ENCODE measurements around the gene CSN2. TPM values are rescaled to one million over a fixed set of nuclear protein-coding genes. Genes with fewer than 3 reads are reported as not detected.

CSN2 gene
- total and polyA plus RNA-seq, 2 donors (not counting 3 experiments of a cell fraction or from before 2014, with no cell fraction given) = not detected

GRCh38 chr4:70008771-70009170 lies 43.2 kb upstream of the CSN2 start:
- DNase-seq (ENCODE audit: low read depth, low spot score) (no peak), FAIRE-seq (no peak)
- TF ChIP-seq EZH2 (IDR thresholded peaks at IDR 0.05; ENCODE audit: borderline replicate concordance, low read depth, low read length, severe bottlenecking) (no peak), POLR2AphosphoS5 (IDR thresholded peaks at IDR 0.05; ENCODE audit: insufficient read depth, low read depth, low read length) (no peak), MYC (IDR thresholded peaks at IDR 0.05; ENCODE audit: low read depth, low read length) (no peak), FOS (IDR thresholded peaks at IDR 0.05; ENCODE audit: borderline replicate concordance, insufficient read depth, low read length) (no peak), CTCF (IDR thresholded peaks at IDR 0.05; ENCODE audit: extremely low read depth in 1 of 2, insufficient read depth in 1 of 2, low read depth in 1 of 2, low read length in 2 of 2) (no peak), POLR2A (IDR thresholded peaks at IDR 0.05; ENCODE audit: low read depth, low read length) (no peak)
- intact Hi-C loops (cut with micrococcal nuclease) (no loop called here), dilution Hi-C loops (cut with MboI; ENCODE audit: extremely low pct_ligation_motif_present, low sequenced_read_pairs) (no loop called here)
- Histone ChIP-seq H3K4me1 (ENCODE audit: control insufficient read depth, extremely low read depth, insufficient read depth, low read length) (no peaks in the 10 kb centered on the region), H3K27ac (ENCODE audit: insufficient read depth, low read depth, low read length) (no peak overlapping the region), H3K27me3 (ENCODE audit: control insufficient read depth in 2 of 2, insufficient read depth in 2 of 2, low read length in 2 of 2) (no peaks in the 10 kb centered on the region), H3K9me3 (replicated peaks; ENCODE audit: control insufficient read depth, insufficient read depth, low read length) (no peaks in the 10 kb centered on the region), H2AFZ (ENCODE audit: low read depth, low read length) (no peak overlapping the region), H3K79me2 (ENCODE audit: control insufficient read depth, insufficient read depth, low read length) (no peaks in the 10 kb centered on the region), H3K9ac (replicated peaks; ENCODE audit: extremely low read depth, insufficient read depth, low read length) (no peak overlapping the region), H3K36me3 (ENCODE audit: control insufficient read depth in 2 of 2, extremely low read depth in 1 of 2, insufficient read depth in 2 of 2, low read length in 2 of 2) (no peaks in the 10 kb centered on the region), H3K4me3 (replicated peaks in 1 of 3; ENCODE audit: insufficient read depth in 1 of 3, low read depth in 1 of 3, low read length in 3 of 3) (no peak overlapping the region), H3K9me1 (replicated peaks; ENCODE audit: control insufficient read depth, extremely low read depth, insufficient read depth, low read length) (no peaks in the 10 kb centered on the region), H4K20me1 (replicated peaks; ENCODE audit: control insufficient read depth, extremely low read depth, insufficient read depth, low read length) (no peaks in the 10 kb centered on the region), H3K4me2 (ENCODE audit: insufficient read depth, low read length) (no peak overlapping the region)
- BruUV-seq (replicated peaks) = no TSS peak
- ChIA-PET POLR2A (no interaction called here), CTCF (interaction anchor here (0.6 kb wide), 1 partner anchor 339 kb away, joined by 3 read pairs; no protein-coding TSS in a partner anchor)

- dilution Hi-C loops (cut with MboI; ENCODE audit: extremely low pct_ligation_motif_present, low sequenced_read_pairs) = no loop called here
- intact Hi-C loops (cut with micrococcal nuclease) = no loop called here
- ChIA-PET POLR2A (no interaction called here), CTCF (no interaction called here)
- no peaks in the 10 kb centered on the region for H4K20me1 ChIP-seq (replicated peaks; ENCODE audit: control insufficient read depth, extremely low read depth, insufficient read depth, low read length)
- H3K9ac ChIP-seq (replicated peaks; ENCODE audit: extremely low read depth, insufficient read depth, low read length) = no peak overlapping the region
- H3K9me3 ChIP-seq (replicated peaks; ENCODE audit: control insufficient read depth, insufficient read depth, low read length) = no peaks in the 10 kb centered on the region
- no peak for DNase-seq (ENCODE audit: low read depth, low spot score)
- no peaks in the 10 kb centered on the region for H3K79me2 ChIP-seq (ENCODE audit: control insufficient read depth, insufficient read depth, low read length)
- TF ChIP-seq FOS (IDR thresholded peaks at IDR 0.05; ENCODE audit: borderline replicate concordance, insufficient read depth, low read length) (no peak), MAX (IDR thresholded peaks at IDR 0.05; ENCODE audit: insufficient read depth, insufficient read length) (no peak), POLR2AphosphoS5 (IDR thresholded peaks at IDR 0.05; ENCODE audit: insufficient read depth, low read depth, low read length) (no peak), CTCF (IDR thresholded peaks at IDR 0.05; ENCODE audit: extremely low read depth in 1 of 2, insufficient read depth in 1 of 2, low read depth in 1 of 2, low read length in 2 of 2) (no peak)
- no peak overlapping the region for H3K4me2 ChIP-seq (ENCODE audit: insufficient read depth, low read length)
- peaks cover 4% of the 10 kb centered on the region for H3K4me1 ChIP-seq (ENCODE audit: control insufficient read depth, extremely low read depth, insufficient read depth, low read length)
- H2AFZ ChIP-seq (ENCODE audit: low read depth, low read length) = no peak overlapping the region
- H3K27ac ChIP-seq (ENCODE audit: insufficient read depth, low read depth, low read length) = no peak overlapping the region
- no peak overlapping the region for H3K4me3 ChIP-seq (replicated peaks in 1 of 3; ENCODE audit: insufficient read depth in 1 of 3, low read depth in 1 of 3, low read length in 3 of 3)
- no peaks in the 10 kb centered on the region for H3K9me1 ChIP-seq (replicated peaks; ENCODE audit: control insufficient read depth, extremely low read depth, insufficient read depth, low read length)
- no TSS peak for BruUV-seq (replicated peaks)
- no peaks in the 10 kb centered on the region for H3K36me3 ChIP-seq (ENCODE audit: control insufficient read depth in 2 of 2, extremely low read depth in 1 of 2, insufficient read depth in 2 of 2, low read length in 2 of 2)
- FAIRE-seq = no peak
- no peaks in the 10 kb centered on the region for H3K27me3 ChIP-seq (ENCODE audit: control insufficient read depth in 2 of 2, insufficient read depth in 2 of 2, low read length in 2 of 2)
Measured at GRCh38 chr4:70002507-70002906, 37.0 kb upstream of the CSN2 start.
